HG02678 (cell line): Measurements from ENCODE around the gene PLCB4.

Experiments used
- ATAC-seq: cut with Tn5 transposase; IDR thresholded peaks from one replicate; pipeline ENCODE4 v1.9.1; 2021; ENCODE audit warnings: mild to moderate bottlenecking, moderate library complexity; ENCODE audit not compliant: unreplicated experiment

The PLCB4 gene

GRCh38 chr20:9166153-9166780 lies 97.4 kb downstream of the PLCB4 start:
- ATAC-seq: no peak

- ATAC-seq: no peak
These were observed 100.5 kb downstream of the PLCB4 start for GRCh38 chr20:9169409-9169808.

GRCh38 chr20:9172851-9173250 lies 104.0 kb downstream of the PLCB4 start:
- no peak for ATAC-seq

- ATAC-seq: no peak
These were observed 108.4 kb downstream of the PLCB4 start for GRCh38 chr20:9177278-9177677.

GRCh38 chr20:9179193-9179802 lies 110.4 kb downstream of the PLCB4 start:
- ATAC-seq: no peak

- ATAC-seq: no peak
These were observed 111.0 kb downstream of the PLCB4 start for GRCh38 chr20:9179867-9180266.

GRCh38 chr20:9180481-9181257 lies 111.8 kb downstream of the PLCB4 start:
- no peak for ATAC-seq

GRCh38 chr20:9185511-9185910 lies 116.6 kb downstream of the PLCB4 start:
- no peak for ATAC-seq

GRCh38 chr20:9186396-9186795 lies 117.5 kb downstream of the PLCB4 start:
- no peak for ATAC-seq

GRCh38 chr20:9195031-9195430 lies 126.1 kb downstream of the PLCB4 start:
- ATAC-seq: no peak

GRCh38 chr20:9196110-9196509 lies 127.2 kb downstream of the PLCB4 start:
- ATAC-seq: no peak

- ATAC-seq: no peak
These were observed 129.6 kb downstream of the PLCB4 start for GRCh38 chr20:9198460-9198859.

- ATAC-seq: no peak
These were observed 131.3 kb downstream of the PLCB4 start for GRCh38 chr20:9200196-9200595.

- no peak for ATAC-seq
These were observed 131.7 kb downstream of the PLCB4 start for GRCh38 chr20:9200620-9201019.

GRCh38 chr20:9202420-9203080 lies 133.7 kb downstream of the PLCB4 start:
- ATAC-seq: no peak

GRCh38 chr20:9203081-9203447 lies 134.2 kb downstream of the PLCB4 start:
- no peak for ATAC-seq

- no peak for ATAC-seq
These were observed 136.1 kb downstream of the PLCB4 start for GRCh38 chr20:9204979-9205378.

GRCh38 chr20:9206486-9206885 lies 137.6 kb downstream of the PLCB4 start:
- no peak for ATAC-seq

- no peak for ATAC-seq
These were observed 138.4 kb downstream of the PLCB4 start for GRCh38 chr20:9207253-9207652.

- no peak for ATAC-seq
These were observed 141.5 kb downstream of the PLCB4 start for GRCh38 chr20:9210356-9210755.

GRCh38 chr20:9211016-9211760 lies 142.3 kb downstream of the PLCB4 start:
- no peak for ATAC-seq
